IMR-90 (cell line): ENCODE results near the gene PNPLA5.

Experiments
- CEBPB ChIP-seq: IDR thresholded peaks from 2 replicates; pipeline ENCODE4 v1.6.1; 2012; ENCODE audit warnings: low read depth, low read length, improper control_type of control experiment
- CHD1 ChIP-seq: IDR thresholded peaks from 2 replicates; pipeline ENCODE4 v1.6.1; 2012; ENCODE audit warnings: low read depth, low read length, improper control_type of control experiment
- CTCF ChIP-seq: conservative IDR thresholded peaks from 2 replicates; pipeline ENCODE4 v1.5.1; 2012; ENCODE audit warnings: mild to moderate bottlenecking, low read depth, low read length, improper control_type of control experiment
- ELK1 ChIP-seq: fragments of 150-350 bp; IDR thresholded peaks from 2 replicates; pipeline ENCODE4 v1.6.1; 2016; ENCODE audit warnings: low read depth, mild to moderate bottlenecking, low read length, moderate library complexity, borderline replicate concordance
- MXI1 ChIP-seq: IDR thresholded peaks from 2 replicates; pipeline ENCODE4 v1.6.1; 2012; ENCODE audit warnings: low read depth, mild to moderate bottlenecking, low read length, moderate library complexity, borderline replicate concordance
- POLR2A ChIP-seq: IDR thresholded peaks from 2 replicates; pipeline ENCODE4 v1.6.1; 2012; ENCODE audit warnings: mild to moderate bottlenecking, low read depth, low read length
- RCOR1 ChIP-seq: IDR thresholded peaks from 2 replicates; pipeline ENCODE4 v1.6.1; 2012; ENCODE audit warnings: mild to moderate bottlenecking, low read length, improper control_type of control experiment; ENCODE audit not compliant: insufficient replicate concordance
- SMC3 ChIP-seq: fragments of 150-350 bp; IDR thresholded peaks from 2 replicates; pipeline ENCODE4 v1.6.1; 2016; ENCODE audit warnings: low read depth, mild to moderate bottlenecking, antibody characterized with exemption, low read length, moderate library complexity
- TF ChIP-seq, protein P1 (sequence below): fragments of 150-350 bp; IDR thresholded peaks from 2 replicates; pipeline ENCODE4 v1.6.1; 2017; ENCODE audit warnings: mild to moderate bottlenecking, antibody characterized with exemption, low read length, low read depth

DNA sequence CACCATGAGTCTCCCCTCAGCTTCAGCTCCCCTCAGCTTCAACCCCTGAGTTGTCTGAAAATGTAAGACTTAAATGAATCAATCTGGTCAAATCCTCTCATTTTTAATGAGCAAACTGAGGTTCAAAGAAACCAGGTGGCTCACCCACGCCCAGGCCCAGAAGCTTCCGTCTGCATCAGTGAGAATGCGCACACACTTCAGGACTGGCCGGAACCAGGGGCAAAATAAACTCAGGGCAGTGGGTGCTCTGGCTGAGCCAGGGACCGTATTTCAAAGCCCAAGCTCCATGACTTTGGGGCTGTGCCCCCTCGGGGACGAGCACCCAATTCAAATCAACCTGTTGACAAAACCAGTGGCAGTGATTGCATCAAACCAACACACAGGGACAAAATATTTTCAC is 32.6 kb downstream of the PNPLA5 start:
- no peak for TF ChIP-seq CTCF
- no peak for TF ChIP-seq MXI1
- no peak for TF ChIP-seq CHD1
- no peak for TF ChIP-seq RCOR1
- no peak for TF ChIP-seq SMC3
- no peak for TF ChIP-seq CEBPB
- TF ChIP-seq POLR2A, result no peak
- TF ChIP-seq ELK1, result no peak
- TF ChIP-seq, protein P1, sequence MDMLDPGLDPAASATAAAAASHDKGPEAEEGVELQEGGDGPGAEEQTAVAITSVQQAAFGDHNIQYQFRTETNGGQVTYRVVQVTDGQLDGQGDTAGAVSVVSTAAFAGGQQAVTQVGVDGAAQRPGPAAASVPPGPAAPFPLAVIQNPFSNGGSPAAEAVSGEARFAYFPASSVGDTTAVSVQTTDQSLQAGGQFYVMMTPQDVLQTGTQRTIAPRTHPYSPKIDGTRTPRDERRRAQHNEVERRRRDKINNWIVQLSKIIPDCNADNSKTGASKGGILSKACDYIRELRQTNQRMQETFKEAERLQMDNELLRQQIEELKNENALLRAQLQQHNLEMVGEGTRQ, result no peak
